ENCODE measurements around the gene KIAA1328.

DNA sequence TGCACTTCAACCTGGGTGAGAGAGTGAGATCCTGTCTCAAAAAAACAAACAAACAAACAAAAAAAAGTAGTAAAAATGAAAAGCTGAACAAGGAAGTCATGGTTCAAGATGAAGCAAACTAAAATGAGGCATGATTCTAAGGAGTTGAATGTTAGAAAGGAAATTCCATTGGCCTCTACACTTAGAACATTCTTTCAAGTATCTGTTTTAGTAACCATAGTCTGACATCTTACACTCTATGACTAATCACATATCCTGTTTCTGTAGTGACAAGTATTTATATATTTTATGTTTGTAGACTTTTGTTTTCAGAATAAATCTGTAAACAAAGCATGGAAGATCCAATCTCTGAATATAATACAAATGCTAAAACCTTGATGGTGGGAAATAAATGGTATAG is 164.1 kb downstream of the KIAA1328 start:
- TF ChIP-seq, protein P1, sequence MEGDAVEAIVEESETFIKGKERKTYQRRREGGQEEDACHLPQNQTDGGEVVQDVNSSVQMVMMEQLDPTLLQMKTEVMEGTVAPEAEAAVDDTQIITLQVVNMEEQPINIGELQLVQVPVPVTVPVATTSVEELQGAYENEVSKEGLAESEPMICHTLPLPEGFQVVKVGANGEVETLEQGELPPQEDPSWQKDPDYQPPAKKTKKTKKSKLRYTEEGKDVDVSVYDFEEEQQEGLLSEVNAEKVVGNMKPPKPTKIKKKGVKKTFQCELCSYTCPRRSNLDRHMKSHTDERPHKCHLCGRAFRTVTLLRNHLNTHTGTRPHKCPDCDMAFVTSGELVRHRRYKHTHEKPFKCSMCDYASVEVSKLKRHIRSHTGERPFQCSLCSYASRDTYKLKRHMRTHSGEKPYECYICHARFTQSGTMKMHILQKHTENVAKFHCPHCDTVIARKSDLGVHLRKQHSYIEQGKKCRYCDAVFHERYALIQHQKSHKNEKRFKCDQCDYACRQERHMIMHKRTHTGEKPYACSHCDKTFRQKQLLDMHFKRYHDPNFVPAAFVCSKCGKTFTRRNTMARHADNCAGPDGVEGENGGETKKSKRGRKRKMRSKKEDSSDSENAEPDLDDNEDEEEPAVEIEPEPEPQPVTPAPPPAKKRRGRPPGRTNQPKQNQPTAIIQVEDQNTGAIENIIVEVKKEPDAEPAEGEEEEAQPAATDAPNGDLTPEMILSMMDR (IDR thresholded peaks at IDR 0.05) = no peak
- TF ChIP-seq POLR2A (IDR thresholded peaks at IDR 0.05) = no peak

Measured in right lobe of liver (tissue), 4 donors.